IMR-90 (cell line): Measurements from ENCODE around the gene KRTAP12-4.

Experiments
- ELK1 ChIP-seq: fragments of 150-350 bp; IDR thresholded peaks from 2 replicates; pipeline ENCODE4 v1.6.1; 2016; ENCODE audit warnings: low read depth, mild to moderate bottlenecking, low read length, moderate library complexity, borderline replicate concordance
- POLR2A ChIP-seq: IDR thresholded peaks from 2 replicates; pipeline ENCODE4 v1.6.1; 2012; ENCODE audit warnings: mild to moderate bottlenecking, low read depth, low read length
- RAD21 ChIP-seq: IDR thresholded peaks from 2 replicates; pipeline ENCODE4 v1.6.1; 2012; ENCODE audit warnings: low read length, improper control_type of control experiment
- RFX5 ChIP-seq: IDR thresholded peaks from 2 replicates; pipeline ENCODE4 v1.8.0; 2012; ENCODE audit warnings: low read depth, mild to moderate bottlenecking, low read length, moderate library complexity
- SMC3 ChIP-seq: fragments of 150-350 bp; IDR thresholded peaks from 2 replicates; pipeline ENCODE4 v1.6.1; 2016; ENCODE audit warnings: low read depth, mild to moderate bottlenecking, antibody characterized with exemption, low read length, moderate library complexity
- TF ChIP-seq, protein P1 (sequence below): conservative IDR thresholded peaks from 2 replicates; pipeline ENCODE4 v1.5.1; 2012; ENCODE audit warnings: mild to moderate bottlenecking, low read depth, low read length, improper control_type of control experiment

GRCh38 chr21:44619886-44620285 is 34.6 kb downstream of the KRTAP12-4 start:
- TF ChIP-seq RAD21 (no peak), POLR2A (no peak), ELK1 (no peak), RFX5 (no peak), SMC3 (no peak)
- TF ChIP-seq, protein P1, sequence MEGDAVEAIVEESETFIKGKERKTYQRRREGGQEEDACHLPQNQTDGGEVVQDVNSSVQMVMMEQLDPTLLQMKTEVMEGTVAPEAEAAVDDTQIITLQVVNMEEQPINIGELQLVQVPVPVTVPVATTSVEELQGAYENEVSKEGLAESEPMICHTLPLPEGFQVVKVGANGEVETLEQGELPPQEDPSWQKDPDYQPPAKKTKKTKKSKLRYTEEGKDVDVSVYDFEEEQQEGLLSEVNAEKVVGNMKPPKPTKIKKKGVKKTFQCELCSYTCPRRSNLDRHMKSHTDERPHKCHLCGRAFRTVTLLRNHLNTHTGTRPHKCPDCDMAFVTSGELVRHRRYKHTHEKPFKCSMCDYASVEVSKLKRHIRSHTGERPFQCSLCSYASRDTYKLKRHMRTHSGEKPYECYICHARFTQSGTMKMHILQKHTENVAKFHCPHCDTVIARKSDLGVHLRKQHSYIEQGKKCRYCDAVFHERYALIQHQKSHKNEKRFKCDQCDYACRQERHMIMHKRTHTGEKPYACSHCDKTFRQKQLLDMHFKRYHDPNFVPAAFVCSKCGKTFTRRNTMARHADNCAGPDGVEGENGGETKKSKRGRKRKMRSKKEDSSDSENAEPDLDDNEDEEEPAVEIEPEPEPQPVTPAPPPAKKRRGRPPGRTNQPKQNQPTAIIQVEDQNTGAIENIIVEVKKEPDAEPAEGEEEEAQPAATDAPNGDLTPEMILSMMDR, result no peak
